Choroid plexus epithelial cell (primary cell): ENCODE results near the gene COL5A1.

Source experiments
- DNase-seq: peaks from one replicate; pipeline ENCODE4 v3.0.0-alpha.2; 2010; ENCODE audit warnings: low read depth
- H3K4me3 ChIP-seq: 2 replicates; pipeline ENCODE4 v1.5.1; 2011; ENCODE audit warnings: low read depth, mild to moderate bottlenecking, control low read depth, low read length, moderate library complexity
- TF ChIP-seq, protein P1 (sequence below): conservative IDR thresholded peaks from 2 replicates; pipeline ENCODE4 v1.5.1; 2011; ENCODE audit warnings: low read depth, mild to moderate bottlenecking, control low read depth, inconsistent platforms, low read length, moderate library complexity

Gene COL5A1

DNA sequence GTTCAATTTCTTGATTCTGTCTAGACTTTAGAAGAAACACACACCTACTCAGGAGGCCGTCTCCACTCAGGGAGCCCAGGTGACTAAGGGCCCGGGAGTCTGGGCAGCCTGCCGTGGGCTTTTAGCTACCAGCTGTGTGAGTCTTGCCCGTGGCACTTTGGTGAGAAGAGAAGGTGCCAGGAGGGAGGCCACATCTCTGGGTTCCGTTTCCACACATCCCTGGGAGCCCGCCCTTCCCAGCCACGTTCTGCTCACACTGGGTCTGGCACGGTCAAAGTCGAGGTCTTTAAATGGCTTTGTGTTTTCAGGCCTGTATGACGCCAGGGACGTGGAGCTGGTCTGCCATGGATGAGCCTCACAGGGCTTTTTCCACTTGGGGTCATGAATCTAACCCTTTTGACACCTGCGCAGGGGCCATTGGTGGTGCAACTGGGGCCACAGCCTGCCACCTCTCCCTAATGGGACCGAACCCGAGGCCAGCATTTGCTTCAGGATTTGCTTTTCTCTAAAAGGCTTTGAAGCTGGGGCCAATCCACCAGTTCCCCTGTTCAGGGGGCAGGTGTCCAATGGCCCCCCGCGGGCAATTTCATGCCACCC is 221.8 kb downstream of the COL5A1 start:
- H3K4me3 ChIP-seq: no peak overlapping the region
- no peak for DNase-seq
- TF ChIP-seq, protein P1, sequence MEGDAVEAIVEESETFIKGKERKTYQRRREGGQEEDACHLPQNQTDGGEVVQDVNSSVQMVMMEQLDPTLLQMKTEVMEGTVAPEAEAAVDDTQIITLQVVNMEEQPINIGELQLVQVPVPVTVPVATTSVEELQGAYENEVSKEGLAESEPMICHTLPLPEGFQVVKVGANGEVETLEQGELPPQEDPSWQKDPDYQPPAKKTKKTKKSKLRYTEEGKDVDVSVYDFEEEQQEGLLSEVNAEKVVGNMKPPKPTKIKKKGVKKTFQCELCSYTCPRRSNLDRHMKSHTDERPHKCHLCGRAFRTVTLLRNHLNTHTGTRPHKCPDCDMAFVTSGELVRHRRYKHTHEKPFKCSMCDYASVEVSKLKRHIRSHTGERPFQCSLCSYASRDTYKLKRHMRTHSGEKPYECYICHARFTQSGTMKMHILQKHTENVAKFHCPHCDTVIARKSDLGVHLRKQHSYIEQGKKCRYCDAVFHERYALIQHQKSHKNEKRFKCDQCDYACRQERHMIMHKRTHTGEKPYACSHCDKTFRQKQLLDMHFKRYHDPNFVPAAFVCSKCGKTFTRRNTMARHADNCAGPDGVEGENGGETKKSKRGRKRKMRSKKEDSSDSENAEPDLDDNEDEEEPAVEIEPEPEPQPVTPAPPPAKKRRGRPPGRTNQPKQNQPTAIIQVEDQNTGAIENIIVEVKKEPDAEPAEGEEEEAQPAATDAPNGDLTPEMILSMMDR: no peak

DNA sequence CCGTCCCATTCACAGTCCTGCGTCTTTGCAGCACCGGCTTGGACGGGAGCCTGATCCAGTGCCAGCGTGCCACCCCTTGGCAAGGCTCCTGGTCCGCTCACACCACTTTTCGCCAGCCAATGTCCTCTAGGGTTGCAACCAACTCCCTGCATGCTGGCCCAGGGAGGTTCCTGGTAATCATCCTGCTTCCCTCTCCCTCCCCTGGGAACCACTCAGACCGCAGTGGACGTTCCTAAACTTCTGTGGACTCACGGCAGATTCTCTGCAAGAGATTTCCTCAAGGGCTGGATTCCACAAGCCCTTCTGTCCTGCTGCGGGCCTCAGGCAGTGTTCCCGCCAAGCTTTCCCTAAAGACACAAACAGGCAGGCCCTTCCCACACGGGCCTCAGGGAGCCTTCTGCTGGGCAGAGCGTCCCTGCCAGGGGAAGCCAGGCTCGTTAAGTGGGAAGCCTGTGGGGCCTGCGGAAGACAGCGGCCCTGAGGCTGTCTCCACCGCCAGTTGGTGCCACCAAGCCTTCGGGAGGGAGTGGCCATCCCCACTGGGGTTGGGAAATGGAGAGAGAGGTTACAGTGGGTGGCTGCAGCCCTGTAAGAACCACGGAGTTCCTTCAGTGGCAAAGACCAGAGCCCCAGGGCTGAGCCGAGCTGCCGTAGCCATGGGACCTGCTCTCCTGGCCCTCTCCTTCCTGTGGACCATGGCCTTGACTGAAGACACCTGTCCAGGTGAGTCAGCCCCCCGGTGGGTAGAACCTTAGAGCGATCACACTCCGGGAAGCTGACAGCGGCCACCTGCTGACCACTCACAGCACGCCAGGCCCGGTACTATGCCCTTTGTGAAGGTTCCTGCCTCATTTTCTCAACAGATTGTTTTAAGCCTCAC is 222.6 kb downstream of the COL5A1 start:
- no peak overlapping the region for H3K4me3 ChIP-seq
- DNase-seq: no peak
- TF ChIP-seq, protein P1: no peak

DNA sequence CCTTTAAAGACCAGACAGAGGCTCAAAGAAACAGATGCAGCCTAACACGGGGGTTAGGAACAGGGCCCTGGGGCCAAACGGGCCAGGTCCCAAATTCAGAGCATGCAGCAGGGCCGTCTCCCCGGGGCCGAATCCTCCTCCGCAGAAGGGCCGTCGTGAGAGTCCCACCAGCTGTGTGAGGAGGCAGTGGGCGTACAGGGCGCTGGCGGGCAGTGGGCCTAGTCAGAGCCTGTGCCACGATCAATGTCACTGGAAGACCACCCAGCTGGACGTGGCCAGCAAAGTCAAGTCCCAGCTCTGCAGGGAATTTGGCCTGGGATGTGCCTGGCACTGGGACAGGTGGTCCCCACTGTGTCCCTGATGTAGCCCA is 223.2 kb downstream of the COL5A1 start:
- no peak overlapping the region for H3K4me3 ChIP-seq
- TF ChIP-seq, protein P1: no peak
- no peak for DNase-seq

DNA sequence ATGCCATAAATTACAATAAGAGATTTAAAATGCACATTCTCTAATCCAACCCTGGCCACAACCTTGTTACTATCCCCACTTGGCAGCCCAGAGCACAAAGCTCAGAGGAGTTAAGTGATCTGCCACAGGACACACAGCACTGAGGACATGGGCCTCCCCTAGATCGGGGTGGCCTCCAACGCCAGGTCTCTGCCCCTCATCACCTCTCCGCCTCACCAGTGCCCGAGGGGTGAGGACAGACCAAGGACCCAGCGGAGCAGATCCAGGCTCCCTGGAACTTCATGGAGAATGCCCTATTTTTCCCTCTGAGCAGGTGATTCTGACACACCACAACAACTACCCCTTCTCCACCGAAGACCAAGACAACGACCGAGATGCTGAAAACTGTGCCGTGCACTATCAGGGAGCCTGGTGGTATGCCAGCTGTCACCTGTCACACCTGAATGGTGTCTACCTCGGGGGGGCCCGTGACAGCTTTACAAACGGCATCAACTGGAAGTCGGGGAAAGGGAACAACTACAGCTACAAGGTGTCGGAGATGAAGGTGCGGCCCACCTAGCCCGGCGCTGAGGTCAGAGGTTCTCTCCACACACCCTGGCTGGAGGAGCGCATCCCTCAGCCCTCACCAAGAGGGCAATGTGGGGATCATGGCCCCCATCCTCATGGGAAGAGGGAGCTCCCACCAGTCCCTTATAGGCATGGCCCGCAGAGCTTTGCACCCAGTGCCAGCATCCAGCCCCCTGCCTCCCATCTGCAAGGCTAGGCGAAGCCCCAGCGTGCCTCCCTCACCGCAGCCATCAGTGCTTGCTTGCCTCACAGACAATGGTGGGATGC is 226.5 kb downstream of the COL5A1 start:
- TF ChIP-seq, protein P1: no peak
- no peak for DNase-seq
- no peak overlapping the region for H3K4me3 ChIP-seq

DNA sequence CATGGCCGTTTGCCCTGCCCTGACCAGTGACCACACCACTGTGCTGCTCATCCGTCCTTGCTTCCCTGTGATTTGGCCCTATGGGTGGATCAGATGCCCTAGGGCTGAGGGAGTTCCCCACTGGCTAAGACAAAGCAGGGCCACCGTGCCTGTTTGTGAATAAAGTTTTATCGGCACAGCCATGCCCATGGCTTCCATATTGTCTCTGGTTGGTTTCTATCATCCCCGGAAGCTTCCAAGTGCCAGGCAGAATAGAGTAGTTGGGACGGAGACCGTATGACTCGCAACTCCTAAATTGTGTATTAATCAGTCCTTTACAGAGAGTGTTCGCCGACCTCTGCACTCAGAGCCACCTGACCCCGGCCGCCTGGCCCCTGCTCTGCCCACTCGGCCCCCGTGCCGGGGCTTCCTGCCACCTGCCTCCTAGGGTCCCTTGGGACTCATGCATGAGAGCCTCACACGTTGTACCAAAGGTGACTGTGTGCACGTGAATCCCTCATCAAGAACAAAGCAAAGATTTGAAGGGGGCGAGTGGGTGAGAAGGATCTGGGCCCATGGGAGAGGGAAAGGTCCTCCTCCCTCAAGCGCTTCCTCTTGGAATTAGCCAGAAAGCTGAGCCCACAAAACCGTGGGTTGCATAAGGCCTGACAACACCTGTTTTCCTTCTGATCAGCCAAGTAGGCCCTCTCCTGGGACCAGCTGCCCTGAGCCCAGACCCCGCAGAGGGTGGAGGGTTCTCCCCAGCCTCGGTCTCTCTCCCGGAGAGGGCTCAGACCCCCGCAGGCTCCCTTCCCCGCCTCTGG is 227.3 kb downstream of the COL5A1 start:
- no peak for DNase-seq
- TF ChIP-seq, protein P1: no peak
- no peak overlapping the region for H3K4me3 ChIP-seq

DNA sequence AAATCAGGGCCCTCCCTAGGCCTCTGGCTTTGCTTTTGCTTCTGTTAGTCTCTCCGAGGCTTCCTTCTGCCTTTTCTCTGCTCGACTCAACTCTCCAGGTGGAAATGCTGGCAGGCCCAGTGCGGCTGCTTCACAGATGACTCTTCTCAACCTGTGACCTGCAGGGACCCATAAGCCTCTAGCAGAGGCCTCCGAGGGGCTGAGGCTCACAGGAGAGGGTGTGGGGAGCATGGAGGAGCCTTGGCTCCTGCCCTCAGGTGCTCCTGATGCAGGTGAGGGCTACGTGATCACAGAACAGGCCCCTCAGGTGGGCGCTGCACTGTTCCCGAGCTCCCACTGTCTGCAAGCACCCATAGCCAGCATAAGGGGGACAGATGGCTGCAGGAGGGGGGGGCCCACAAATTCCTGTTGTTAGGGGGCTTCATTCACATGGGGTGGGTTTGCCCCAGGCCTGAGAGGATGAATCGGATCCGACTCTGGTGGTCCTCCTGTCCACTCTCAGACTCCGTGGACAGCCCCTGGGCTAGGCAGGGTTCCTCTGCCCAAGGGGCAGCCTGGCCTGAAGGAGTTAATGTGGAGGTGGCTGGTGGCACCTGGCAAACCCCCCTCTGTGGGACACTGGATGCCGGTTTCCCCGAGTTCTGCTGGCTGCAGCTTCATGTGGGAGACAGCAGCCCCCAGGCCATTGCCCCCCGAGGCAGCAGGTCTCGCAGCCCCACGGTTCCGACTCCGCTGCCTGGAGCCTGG is 228.1 kb downstream of the COL5A1 start:
- TF ChIP-seq, protein P1: no peak
- H3K4me3 ChIP-seq: no peak overlapping the region
- DNase-seq: no peak
